ENCODE results near the gene TNFRSF4.

TNFRSF4 gene

GRCh38 chr1:1240348-1240732 is 26.4 kb upstream of the TNFRSF4 start:
- H3K27ac ChIP-seq: no peak overlapping the region
- TF ChIP-seq, protein P1, sequence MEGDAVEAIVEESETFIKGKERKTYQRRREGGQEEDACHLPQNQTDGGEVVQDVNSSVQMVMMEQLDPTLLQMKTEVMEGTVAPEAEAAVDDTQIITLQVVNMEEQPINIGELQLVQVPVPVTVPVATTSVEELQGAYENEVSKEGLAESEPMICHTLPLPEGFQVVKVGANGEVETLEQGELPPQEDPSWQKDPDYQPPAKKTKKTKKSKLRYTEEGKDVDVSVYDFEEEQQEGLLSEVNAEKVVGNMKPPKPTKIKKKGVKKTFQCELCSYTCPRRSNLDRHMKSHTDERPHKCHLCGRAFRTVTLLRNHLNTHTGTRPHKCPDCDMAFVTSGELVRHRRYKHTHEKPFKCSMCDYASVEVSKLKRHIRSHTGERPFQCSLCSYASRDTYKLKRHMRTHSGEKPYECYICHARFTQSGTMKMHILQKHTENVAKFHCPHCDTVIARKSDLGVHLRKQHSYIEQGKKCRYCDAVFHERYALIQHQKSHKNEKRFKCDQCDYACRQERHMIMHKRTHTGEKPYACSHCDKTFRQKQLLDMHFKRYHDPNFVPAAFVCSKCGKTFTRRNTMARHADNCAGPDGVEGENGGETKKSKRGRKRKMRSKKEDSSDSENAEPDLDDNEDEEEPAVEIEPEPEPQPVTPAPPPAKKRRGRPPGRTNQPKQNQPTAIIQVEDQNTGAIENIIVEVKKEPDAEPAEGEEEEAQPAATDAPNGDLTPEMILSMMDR (IDR thresholded peaks at IDR 0.05): no peak
- TF ChIP-seq ZFX (IDR thresholded peaks at IDR 0.05; ENCODE audit: borderline replicate concordance): no peak

DNA sequence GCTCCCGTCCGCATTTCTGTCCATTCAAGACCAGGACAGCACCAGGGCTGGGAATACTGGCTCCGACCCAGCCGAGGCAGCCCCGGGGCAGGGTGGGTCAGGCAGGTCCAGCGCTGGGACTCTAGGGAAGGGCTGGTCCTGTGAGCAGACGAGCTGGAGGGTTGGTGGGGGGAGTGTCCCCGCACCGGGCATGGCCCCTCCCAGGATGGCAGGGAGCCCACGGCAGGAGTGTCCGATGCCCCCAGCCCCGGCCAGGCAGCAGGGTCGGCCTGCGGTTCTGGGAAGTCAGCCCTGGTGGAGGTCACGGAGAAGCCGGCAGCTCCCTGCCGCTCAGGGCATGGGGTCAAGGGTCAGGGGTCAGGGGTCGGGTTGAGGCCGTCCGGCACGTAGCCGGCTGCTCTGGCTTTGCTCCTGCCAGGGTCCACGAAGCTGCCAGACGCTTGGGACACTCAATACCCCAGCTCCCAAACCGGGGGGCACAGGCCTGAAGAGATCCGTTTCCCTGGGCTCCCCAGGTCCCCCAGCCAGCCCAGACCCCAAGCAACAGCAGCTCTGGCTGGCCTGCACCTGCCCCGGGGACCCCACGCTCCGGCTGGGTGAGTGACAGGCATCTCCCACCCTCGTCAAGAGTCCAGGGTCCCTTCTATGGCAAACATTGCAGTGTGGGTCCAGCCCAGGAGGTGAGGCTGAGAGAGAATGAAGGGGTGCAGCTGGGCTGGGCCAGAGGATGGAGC is 25.8 kb upstream of the TNFRSF4 start:
- TF ChIP-seq ZFX (IDR thresholded peaks at IDR 0.05; ENCODE audit: borderline replicate concordance): no peak
- TF ChIP-seq, protein P1 (IDR thresholded peaks at IDR 0.05): no peak
- no peak overlapping the region for H3K27ac ChIP-seq

GRCh38 chr1:1239227-1239613 is 25.3 kb upstream of the TNFRSF4 start:
- TF ChIP-seq ZFX (IDR thresholded peaks at IDR 0.05; ENCODE audit: borderline replicate concordance): no peak
- TF ChIP-seq, protein P1 (IDR thresholded peaks at IDR 0.05): no peak
- H3K27ac ChIP-seq: no peak overlapping the region

DNA sequence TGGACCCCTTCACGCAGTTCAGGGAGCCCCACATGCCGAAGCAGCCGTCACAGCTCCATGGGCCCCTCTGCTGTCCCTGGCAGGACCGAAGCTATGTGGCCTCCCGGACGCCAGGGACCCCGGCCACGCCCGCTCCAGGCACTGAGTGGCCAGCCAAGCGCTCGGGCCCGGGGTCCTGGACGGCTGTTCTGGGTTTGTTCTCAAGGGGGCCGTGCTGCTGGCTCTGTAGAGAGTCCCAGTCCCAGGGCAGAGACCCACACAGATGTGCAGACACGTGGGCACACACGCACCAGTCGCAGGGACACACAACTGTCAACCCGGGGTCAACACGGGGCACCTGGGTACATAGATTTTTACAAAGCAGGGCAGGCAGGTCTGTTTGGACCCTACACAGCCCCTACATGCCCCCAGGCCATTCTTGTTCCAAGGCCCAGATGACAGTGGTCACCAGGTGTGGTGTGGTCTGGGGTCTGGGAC is 24.8 kb upstream of the TNFRSF4 start:
- no peak overlapping the region for H3K27ac ChIP-seq

DNA sequence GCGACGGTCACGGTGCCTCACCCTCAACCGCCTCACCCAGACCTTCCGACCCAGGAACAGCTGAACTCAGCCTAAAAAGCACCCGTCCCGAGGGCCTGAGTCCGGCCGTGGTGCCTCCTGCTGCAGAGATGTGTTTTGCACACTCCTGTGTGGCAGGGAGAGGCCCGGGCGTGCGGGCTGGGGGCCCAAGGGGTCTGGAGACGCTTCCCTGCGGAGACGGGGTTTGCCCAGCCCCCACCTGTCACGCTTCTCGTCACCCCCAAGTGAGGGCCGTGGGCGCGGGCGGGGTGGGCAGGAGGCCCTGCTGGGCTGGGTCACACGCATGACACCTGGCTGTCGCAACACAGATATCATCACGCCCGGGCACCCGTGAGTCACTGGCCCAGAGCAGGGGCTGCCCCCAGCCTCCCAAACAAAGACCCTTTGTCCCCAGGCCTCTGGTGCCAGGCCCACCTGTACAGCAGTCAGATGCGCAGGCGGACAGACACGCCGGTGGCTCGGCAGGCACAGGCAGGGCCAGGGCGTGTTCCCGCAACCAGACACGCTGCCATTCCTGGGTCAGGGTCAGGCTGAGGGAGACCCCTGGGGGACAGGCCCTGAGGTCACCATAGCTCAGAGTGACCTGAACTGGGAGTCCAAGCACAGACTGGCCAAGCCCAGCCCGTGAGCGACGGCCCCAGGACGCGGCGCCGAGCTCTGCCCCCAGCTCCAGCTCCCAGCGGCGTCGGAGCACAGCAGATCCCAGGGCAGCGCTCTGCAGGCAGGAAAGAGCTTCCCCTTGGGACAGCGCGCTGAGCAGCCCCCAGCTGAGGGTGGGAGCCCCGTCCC is 24.1 kb upstream of the TNFRSF4 start:
- no peak for TF ChIP-seq ZFX (IDR thresholded peaks at IDR 0.05; ENCODE audit: borderline replicate concordance)
- TF ChIP-seq, protein P1 (IDR thresholded peaks at IDR 0.05): no peak
- H3K27ac ChIP-seq: no peak overlapping the region

More for the DNA sequence above, 24.8 kb upstream of the TNFRSF4 start:
- TF ChIP-seq ZFX (IDR thresholded peaks at IDR 0.05; ENCODE audit: borderline replicate concordance): no peak
- TF ChIP-seq, protein P1 (IDR thresholded peaks at IDR 0.05): no peak

DNA sequence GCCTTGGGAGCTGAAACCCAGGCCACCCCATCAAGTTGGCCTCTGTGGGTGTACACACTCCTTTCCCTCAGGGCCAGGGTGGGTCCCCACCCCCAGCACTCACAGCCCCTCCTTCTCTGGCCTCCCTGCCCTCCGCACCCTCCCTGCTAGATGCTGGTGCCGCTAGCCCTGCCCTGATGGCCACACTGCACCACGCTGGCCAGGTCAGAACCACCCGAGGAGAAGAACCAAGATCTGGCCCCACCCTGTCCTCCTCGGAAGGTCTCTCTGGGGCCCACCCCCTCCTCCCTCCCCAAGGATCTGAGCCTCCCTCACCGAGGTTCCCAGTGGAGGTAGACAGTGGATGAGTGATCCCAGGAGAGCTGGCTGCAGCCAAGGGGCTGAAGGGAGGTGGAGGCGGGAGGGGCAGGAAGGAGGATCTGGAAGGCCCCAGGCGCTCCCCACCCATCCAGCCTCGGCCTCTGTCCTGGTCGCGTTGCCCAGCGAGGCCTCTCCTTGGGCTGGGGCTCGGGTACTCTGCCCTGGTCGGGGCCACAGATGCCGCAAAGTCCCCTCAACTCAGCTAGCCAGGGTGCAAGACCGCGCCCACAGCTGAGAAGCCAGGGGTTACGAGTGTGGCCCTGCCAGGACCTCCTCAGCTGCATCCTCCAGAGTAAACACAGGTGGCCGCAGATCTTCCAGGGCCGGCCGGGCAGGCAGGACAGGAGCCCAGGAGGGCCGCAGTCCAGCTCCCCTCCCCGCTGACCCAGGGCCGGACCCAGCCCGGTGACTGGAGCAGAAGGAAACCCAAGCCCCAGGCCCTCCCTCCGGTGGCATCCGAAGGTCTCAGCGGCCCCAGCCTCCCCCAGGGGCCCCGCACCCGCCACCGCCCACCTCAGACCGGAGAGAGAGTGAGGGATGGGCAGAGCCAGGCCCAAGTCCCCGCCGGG is 23.3 kb upstream of the TNFRSF4 start:
- no peak overlapping the region for H3K27ac ChIP-seq
- TF ChIP-seq, protein P1 (IDR thresholded peaks at IDR 0.05): no peak
- TF ChIP-seq ZFX (IDR thresholded peaks at IDR 0.05; ENCODE audit: borderline replicate concordance): no peak

Measured in 22Rv1 (cell line).